LHCN-M2 (cell line): ENCODE results near the gene CDH10. TPM values are rescaled to one million over a fixed set of nuclear protein-coding genes. Genes with fewer than 3 reads are reported as not detected.

ENCODE experiments used
- DNase-seq: peaks from one replicate; pipeline ENCODE4 v3.0.0-alpha.2; 2012; ENCODE audit warnings: low read depth
- total RNA-seq: library from RNA; depleted of rRNA; stranded (reverse); fragments of >200 nt; gene quantifications from 2 replicates; pipeline ENCODE4 v1.2.3, GENCODE V29; 2014

The CDH10 gene
- total RNA-seq, 1 experiment from 2014 or later: not detected

DNA sequence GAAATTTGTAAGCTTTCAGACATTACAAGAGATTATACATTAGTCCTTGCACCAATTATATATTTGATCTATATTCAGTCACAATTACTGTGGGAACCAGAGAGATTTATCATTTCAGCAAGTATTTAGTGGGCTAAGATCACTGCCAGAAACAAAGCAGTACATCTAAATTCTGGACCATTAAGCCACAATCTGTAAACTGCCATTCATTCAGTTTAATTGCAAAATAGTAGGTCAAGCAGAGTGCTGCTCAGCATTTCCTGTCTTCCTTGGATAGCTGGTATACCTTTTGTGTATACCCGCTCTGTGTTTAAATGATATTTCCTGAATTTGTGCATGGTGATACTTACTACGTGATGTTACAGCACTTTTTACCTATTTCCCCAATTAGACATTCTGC is 42.6 kb downstream of the CDH10 start:
- DNase-seq: no peak

DNA sequence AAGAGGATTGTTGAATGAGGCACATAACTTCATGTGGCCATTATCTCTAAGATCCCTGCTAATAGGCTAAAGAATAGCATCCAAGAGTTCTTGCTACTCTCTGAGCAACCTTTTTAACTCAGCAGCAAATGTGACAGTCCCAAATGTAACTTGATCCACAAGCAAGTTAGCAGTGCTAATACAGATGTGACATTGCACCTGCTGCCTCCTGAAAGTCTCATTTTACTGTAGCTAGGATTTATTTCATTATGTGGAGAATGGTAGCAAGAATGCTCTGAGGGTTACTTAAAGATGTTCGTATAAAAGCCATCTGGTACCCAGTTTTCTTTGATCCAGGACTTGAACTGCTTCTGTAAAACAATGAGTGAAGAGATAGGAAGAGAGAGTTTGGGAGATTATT is 45.8 kb downstream of the CDH10 start:
- DNase-seq: no peak

DNA sequence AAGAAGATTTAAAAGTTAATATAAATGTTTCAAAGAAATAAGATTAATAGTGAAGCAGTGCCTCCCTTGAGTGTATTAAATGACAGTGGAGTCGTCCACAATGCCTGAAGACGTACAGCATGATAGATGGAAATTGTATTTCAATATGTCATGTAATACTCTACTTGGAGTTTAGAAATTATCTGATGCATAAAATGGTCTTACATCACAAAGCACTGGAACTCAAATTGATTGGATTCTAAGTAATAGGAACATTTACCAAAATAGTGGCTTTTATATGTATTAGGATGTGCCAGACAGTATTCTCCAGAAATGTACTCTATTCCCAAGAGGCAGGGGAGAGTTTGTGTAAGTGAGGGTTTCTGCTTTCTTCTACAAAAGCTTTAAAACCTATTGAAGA is 49.4 kb downstream of the CDH10 start:
- no peak for DNase-seq

- DNase-seq: no peak
These were observed 53.4 kb downstream of the CDH10 start for GRCh38 chr5:24591426-24591825.

DNA sequence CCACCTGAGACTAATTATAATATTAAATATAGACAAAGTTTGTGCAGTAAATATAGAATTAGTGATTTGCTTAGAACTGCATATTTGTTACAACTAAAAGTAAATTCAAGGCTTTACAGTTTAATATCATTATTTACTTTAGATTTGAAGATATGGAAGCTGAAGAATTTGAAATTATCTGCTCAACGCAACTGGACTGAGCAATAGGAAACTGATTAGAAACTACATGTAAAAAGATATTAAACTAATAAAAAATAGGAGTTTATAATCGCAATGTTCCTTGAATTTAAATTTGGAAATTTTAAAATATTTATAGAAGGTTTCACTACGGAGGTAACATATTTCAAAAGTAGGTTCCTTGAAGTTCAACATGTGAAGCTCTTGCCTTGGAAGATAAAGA is 55.2 kb downstream of the CDH10 start:
- no peak for DNase-seq

DNA sequence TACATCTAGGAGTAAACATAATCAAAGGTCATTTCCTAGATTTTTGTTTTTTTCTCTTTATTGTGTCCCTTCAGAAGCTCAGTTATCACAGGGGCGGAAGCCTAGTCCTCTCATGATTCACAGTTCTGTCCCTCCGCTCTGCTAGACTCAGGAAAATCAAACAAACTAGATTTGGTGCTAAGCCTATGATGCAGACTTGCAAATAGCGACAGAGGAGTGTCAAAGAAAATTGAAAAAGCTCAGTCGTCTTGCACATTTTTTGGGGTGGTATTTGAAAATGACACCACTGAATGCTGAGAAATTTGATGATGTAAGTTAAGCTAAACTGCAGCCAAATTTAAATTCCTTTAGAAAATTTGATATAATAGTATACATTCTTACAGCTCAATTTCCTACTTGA is 59.0 kb downstream of the CDH10 start:
- DNase-seq: no peak

DNA sequence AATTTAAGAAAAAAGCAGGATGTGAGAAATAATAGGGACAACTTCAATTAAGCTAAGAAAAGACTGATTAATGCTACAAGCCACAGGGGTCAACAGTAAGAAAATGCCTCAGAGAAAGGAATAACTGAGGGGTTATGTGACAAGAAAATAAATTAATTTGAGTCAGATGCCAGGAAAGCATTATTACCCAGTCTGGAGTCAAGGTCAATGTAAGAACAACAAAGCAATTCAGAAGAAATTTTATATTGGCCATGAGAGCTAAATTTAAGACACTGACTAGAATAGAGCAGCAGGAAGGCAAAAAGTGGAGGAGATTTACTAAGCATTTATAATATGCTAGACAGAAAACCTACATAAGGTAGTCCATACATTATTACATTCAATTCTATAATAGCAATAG is 73.5 kb downstream of the CDH10 start:
- DNase-seq: no peak

GRCh38 chr5:24566933-24567332 is 77.8 kb downstream of the CDH10 start:
- DNase-seq: no peak

- DNase-seq: no peak
These were observed 89.5 kb downstream of the CDH10 start for GRCh38 chr5:24555229-24555628.

- no peak for DNase-seq
These were observed 97.6 kb downstream of the CDH10 start for GRCh38 chr5:24547132-24547531.

DNA sequence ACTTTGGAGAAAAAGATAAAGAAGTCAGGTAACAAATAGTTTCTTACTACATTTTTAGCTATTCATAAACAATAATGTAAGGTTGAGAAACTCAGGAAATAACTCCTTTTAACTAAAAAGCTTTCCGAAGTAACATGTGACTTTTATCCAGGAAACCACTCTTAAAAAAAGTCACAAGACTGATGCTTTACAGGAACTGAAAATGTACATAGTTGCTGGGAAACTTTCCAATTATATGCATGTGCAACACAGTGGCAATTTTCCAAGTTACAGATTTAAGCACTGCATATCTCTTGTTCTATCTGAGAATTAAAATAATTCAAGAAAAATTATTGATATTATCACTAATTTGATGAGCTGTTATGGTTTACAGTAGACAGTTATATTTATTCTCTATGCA is 105.2 kb downstream of the CDH10 start:
- DNase-seq: no peak

DNA sequence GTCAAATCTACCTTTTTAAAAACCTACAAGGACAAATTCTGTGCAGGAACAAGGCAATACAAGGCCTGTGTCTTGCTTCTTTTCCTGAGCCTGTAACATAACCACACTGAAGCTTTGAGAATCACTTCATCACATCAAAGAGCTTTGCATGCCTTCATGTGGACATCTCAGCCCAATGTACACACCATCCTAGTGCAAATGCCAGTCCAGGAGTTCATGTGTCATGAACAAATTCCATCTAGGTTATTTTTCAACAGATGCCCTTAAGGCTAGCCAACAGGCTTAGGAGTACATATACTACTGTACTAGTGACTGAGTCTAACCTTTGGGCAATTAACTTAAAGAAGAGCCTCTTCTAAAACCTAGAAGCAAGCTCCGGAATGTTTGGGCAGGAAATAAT is 106.4 kb downstream of the CDH10 start:
- no peak for DNase-seq

GRCh38 chr5:24535646-24536045 is 109.1 kb downstream of the CDH10 start:
- DNase-seq: no peak

- no peak for DNase-seq
These were observed 113.9 kb downstream of the CDH10 start for GRCh38 chr5:24530906-24531305.

DNA sequence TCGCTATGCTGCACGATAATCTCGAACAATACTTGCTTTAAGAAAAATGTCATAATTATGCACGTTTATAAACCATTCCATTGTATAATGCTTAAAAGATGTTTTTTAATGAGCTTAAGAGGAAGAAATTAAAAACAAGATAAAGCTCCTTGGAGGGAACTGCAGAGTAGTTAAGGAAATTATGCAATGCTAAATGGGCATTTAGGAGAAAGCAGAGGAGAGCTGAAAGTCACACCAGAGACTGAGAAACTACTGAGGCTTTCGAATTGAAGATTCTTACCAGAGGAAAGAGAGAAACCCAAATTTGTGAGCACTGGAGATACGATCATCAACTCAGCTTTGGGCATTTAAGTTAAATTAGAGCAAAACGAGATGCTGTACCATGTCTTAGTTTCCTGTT is 119.4 kb downstream of the CDH10 start:
- no peak for DNase-seq

GRCh38 chr5:24512423-24512822 is 132.4 kb downstream of the CDH10 start:
- DNase-seq: no peak

DNA sequence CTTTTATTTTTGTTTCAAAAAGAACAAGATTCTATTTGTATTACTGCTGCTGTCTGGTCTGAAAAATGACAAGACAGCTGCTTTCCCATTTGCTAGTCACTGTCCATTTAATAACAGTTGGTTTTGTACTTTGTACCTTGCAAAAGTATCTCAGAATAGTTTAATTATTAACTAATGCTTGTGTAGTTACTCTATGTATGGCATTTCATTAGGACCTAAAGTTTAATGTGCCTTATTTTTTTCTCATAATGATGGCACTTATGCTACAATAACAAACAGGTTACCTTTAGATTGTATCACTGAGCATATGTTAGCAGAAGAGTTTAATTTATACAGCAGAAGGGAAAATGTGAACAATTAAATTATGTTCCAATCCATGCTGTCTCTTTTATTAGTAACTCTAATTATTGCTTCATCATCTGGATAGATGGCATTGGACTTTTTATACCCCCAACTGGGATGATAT is 134.2 kb downstream of the CDH10 start:
- no peak for DNase-seq

DNA sequence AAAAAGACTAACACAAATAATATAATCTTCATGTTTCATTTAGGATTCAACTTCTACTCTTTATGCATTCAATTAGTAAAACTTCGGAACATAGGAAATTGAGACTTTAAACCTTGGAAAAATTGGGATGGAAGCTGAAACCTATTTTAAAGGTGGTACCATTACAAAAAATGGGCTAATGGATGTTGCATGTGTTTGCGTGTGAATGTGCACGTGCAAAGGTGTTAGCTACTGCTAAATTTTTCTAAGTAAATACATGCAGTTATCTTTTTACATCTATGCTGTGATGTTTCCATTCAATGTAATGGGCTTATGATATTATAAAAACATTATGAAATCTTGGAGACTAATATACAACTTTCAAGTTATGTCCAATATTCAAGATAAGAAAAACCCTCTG is 134.8 kb downstream of the CDH10 start:
- DNase-seq: no peak

DNA sequence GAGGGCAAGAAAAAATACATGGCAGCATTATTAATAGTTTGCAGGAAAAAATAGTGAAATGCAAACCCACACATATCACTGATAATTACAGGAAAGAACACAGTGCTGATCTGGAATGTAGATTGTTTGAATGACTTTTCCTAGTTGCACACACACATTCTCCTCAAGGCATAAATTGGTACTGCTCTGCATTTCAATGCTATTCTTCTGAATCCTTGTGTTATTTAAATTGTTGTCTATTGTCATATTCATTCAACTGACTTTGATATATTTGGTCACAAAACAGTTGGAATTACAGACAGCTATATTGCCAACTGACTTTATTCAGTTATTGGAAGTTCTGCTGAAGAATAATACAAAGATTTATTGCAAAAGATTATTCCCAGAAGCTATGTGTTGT is 139.5 kb downstream of the CDH10 start:
- DNase-seq: no peak

DNA sequence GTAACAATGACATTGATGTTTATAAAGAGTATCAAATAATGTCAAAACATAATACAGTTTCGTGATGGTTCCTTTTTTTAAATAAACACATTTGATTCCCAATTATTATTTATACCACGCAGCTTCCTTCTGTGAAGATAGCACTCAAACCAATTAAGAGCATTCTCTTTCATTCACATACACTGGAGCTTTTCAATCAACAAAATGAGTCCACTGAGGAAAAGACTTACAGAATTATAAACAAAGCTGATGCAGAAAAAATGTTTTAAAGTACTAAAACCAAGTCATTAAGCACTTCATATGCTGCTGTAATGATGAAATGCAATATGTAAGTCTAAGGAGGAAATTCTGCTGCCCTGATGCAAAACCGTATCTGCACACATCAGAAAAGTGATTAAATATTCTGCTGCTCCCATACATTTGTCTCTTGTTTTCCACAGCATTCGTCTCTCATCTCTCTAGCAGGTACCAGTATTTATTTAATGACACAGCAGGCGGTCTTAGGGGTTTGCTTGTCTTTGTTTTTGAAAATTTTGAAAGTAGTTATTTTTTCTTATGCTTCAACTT is 147.1 kb downstream of the CDH10 start:
- DNase-seq: no peak

DNA sequence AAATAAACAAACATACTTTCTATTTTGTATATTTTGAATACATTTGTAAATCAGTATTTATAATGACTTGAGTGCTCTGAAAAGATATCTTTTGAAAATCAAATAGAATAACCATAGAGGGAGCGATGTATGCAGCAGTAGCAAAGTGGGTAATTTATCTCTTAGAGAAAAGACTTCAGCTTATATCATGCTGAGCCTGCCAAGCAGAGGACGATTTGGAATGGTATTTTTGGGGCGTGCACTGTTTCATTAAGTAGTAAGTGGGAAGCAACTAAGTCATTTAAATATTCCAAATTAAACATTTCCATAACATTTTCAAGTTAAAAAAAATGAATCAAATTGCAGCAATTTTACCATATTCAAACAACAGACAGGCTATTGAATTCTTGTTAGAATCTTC is 147.6 kb downstream of the CDH10 start:
- DNase-seq: no peak

DNA sequence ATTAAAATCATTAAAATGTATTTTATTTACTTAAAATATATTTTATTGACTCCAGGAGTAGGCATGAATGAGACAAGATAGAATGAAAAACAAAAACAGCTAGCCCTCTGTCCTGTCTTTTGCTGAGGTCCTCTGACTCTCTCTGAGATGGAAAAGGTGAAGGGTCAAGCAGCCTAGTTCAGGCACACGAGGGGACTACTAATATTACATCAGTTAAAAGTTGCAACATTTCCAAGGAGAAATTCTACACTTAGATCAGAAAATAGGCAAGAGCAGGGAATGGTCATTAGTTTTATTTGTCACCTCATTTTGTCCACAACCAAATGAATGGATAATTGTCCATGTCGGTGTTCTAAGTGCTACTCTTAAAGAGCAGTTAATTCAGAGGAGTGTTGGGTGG is 148.5 kb downstream of the CDH10 start:
- DNase-seq: no peak

DNA sequence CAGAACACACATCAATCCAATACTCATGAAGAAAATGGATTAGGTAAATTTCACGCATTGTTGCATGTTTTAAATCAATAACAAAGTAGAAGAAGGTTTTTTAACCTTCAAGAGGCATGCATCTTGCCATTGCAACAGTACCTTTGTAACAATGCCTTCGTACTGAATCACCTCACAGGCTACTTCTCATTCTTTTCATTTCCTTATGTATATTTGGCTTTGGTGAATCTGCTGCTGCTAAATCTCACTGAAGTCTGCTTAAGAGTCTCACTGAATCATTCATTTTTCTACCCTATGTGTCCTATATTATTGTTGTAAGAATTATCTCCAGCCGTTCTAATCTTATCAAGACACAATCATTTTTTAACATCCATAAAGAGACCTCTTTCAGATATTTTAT is 152.5 kb downstream of the CDH10 start:
- no peak for DNase-seq

DNA sequence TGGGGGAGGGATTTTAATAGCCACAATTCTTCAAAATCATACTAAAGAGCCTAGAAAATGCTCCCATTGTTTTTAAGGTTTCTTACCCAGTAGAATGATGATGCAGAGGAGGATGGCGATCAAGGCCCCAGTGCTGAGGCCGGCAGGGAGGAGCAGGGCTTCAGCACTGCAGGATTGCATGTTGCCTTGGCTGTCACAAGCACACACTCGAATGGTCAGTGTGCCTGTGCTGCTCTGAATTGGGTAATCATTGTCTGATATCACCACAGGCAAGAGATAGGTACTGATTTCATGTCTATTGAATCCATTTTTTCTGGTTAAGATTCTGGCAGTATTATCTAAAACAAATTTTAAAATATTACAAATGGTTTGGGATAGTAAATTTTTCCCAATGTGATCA is 153.3 kb downstream of the CDH10 start:
- DNase-seq: no peak
